ENCODE data around the gene ZNF516.

Gene ZNF516

DNA sequence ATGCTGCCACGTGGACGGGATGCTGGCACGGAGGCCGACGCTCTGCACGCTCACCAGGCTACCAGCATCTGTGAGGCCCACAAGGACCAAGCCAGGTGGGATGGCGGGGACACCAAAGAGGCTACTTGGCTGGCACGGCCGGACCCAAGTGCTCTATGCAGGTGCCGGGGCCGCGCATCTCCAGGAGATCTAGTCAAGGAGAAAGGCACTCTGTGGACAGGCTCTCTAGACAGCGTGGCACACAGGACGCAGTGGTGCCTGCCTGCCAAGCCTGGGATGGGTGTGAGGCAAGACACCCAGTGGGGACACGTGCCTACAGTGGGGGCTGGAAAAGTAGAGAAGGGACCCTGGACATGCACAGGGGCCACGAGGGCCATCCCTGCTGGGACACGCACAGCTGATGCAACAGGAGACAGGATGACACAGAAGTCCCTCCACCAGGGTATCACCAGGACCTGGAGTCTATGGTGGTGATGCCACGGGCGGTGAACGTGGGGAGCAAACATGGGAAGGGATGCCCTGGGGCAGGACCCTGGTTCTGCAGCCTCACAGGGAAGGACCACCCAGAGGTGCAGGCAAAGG lies 28.5 kb downstream of the ZNF516 start:
- no peak for DNase-seq

DNA sequence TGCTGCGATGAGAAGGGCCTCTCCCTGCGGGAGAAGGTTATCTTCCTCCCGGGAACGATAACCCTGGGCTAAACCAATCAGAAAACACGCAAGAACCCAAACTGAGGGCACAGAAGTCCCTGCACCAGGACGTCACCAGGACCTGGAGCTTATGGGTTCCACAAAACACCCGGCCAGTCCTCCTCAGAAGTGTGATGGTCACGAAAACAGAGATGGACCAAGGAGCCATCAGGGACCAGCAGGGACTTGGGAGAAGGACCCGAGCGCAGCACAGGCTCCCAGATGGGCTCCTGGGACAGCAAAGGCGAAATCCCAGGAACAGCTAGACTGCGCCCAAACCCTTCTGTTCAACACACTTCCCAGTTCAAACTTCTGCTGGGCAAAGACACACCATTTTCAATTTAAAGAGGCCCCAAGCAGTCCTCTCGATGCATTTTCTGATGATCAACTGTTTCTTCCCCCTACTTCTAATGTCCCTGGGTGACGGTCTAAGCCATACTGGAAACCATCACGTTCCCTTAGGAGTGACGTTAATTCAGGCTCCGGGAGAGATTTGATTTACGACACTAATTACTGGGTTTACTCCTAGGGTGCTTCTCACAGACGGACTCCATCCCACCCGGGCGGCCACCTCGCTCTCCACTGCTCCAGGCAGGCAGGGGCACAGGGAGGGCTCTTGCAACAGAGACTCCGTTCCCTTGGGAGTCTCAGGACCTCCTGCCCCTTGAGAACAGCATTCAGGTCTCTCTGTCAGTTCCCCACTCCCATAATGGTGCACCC lies 29.2 kb downstream of the ZNF516 start:
- DNase-seq = no peak

DNA sequence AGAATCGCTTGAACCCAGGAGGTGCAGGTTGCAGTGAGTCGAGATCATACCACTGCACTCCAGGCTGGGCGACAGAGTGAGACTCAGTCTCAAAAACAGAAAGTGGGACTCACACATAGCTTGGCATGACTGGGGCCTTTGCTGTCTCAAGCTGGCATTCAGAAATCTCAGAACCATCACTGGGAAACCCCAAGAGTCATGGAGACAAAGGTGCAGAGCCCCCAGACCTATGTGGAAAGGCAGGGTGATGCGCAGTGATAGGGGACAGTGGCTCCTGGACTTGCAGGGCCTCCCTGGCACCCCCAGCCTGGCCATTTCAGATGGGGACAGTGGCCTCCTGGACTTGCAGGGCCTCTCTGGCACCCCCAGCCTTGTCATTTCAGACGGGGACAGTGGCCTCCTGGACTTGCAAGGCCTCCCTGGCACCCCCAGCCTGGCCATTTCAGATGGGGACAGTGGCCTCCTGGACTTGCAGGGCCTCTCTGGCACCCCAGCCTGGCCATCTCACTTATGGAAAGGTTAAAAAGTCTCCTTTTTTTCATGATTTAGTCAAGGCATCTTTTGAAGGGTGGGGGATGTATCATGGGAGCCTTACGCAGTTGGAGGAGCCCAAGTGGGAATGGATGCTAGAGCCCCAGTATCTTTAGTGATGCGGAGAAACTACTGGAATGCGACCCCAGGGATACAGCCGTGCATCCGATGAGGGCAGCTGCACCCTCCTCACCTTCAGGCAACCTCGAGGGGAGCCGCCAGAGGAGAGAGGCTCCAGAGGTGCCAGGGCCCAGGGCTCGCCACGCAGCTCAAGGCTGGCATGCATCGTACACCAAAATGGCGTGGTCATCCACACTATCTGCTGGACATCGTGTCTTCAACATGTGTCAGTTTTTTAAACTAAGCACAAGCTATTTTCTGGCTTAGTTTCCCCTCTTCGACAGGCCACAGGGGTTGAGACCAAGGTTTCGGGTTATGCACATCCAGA lies 30.5 kb downstream of the ZNF516 start:
- DNase-seq = no peak

DNA sequence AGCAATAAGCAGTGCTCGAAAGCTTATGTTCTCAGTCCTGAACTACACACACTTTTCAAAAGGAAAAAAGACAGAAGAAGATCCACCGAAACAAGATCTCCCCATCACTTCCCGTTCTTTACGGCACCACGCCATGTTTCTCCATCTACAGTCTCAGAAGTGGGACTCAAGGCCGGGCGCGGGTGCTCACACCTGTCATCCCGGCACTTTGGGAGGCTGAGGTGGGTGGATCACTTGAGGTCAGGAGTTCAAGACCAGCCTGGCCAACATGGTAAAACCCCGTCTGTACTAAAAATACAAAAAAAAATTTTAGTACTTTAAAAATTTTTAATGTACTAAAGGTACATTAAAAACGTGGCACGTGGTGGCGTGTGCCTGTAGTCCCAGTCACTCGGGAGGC lies 31.2 kb downstream of the ZNF516 start:
- DNase-seq = no peak

DNA sequence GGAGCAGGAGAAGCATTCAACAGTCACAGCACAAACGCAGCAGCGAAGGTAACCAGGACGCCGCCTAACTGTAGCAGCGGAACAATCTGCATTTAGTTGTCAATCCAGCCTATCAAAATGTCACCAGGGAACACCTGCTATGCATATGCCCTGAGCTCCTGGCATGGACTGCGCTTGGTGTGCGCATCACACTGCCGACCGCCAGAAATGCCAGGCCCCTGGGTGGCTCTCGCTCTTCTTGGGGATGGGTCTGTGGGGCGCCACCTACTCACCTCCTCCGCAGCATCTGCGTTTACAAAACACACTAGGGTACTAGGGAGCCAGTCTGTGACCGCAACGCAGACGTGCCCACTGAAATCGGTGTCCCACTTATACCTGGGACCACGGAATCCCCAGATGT lies 31.7 kb downstream of the ZNF516 start:
- no peak for DNase-seq

DNA sequence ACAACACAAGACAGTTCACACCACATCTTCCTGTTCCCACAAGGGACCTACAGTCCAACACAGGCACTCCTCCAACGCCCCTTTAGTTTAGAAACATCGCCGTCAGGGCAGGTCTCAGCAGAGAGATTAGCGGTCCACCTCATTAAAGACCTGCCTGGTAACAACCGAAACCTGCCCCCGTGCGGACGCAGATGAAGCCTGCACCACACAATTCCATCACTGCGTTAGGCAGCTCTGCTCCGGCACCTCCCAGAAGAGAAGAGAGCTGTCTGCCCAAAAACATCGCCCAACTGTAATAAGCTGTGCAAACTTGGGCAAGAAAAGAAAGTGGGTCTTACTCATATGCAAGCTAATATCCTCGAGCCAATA lies 32.7 kb downstream of the ZNF516 start:
- DNase-seq = no peak

DNA sequence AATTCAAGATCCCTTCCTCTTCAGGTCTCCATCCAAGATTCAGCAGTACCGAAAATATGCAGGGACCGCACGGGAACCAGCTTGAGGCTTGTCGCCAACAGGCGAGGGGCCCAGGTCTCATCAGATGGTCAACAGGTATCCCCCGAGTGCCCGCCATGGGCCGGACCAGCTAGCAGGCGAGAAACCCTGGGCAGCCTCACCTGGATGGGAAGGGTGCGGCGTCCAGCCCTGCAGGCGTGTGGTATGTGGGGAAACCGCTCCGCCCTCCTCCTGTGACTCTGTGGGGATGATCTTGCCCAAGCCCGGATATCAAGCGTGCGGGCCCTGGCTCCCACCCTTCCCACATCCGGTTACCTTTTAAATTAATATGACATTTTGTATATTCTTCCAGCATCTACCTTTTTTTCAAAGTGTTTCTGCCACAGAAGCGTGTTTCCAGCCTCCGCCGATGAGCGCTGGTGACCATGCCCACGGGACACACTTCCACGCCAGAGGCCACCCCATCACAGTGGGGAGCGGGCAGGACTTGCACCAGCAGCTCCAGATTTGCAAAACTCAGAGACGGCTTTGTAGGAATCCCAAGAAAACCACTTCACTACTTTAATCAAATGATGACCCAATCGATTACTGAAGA lies 33.2 kb downstream of the ZNF516 start:
- no peak for DNase-seq

DNA sequence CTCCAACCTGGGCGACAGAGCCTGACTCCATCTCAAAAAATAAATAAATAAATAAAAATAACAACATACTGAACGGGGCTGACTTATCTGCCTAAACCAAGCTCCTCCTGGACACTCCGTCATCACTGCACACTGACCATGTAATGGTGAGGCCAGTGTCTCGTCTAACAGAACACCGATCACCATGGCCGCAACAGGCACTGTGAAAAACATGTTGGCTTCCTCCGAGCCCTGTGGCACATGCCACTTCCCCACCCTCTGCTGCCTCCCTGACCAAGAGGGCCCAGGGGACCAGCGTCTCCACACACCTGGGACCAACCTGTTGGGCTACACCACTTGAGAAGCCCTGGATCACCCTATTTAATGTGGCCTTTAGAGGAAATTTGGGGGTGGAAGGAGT lies 33.9 kb downstream of the ZNF516 start:
- no peak for DNase-seq

DNA sequence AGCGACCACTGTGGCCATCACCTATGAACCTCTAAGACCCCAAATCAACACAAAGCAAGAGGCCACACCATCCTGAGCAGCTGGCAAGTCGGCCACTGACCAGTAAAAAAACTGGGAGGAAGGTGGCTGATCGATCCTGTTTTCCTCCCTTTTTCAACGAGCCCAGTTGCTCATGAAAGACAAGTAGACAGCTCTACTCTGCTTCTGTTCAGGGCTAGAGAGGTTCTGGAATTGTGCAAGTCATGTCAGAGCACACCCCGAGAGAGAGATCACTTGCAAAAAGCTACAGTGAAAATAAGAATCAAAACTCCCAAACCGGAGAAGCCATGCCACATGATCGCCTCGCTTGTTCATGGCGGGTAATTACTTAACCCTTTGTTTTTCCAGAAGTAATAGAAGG lies 34.6 kb downstream of the ZNF516 start:
- DNase-seq = no peak

DNA sequence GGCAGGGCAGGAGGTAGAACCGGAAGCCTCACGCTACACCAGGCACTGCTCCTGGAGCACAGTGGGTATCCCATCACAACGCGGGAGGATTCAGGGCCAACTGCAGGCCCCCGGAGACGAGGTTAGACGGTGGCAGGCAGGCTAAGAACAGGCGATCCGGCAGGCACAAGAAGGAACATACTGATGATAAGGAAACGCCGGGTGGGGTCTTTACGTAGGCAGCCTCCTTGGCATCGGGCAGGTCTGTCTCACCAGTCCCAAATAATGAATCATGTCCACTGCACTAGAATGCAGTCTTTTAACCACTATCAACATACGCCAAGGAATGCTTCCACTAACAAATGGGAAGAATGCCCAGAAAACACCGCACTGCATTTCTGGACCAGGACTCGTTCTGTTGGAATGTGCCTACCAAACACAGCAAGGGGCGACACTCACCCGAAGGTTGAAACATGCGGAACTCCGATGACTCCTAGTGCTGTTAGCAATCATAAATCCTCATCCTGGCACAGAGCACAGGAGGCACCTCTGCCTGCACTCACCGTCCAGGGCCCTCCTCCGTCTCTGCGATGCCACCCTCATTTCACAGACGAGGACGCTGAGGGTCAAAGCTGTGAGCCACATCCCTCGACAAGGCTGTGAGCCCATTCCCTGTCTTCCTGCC lies 35.2 kb downstream of the ZNF516 start:
- no peak for DNase-seq

DNA sequence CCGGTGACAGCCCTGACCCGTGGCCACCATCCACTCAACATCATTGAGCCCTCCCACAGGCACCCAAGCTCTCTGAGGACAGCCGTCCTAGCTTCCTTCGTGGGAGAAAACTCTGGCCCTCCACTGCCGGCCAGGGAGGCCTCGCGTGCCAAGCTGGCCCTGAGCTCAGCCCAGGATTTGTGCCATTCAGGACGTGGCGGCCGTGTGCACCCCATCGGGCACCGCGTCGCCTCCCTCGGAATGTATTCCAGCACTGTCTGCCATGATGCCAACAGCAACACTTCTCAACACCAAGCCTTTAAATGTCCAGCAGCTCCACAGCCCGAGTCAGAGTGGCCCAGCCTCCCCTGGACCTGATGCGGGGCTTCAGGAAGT lies 35.7 kb downstream of the ZNF516 start:
- DNase-seq = no peak

DNA sequence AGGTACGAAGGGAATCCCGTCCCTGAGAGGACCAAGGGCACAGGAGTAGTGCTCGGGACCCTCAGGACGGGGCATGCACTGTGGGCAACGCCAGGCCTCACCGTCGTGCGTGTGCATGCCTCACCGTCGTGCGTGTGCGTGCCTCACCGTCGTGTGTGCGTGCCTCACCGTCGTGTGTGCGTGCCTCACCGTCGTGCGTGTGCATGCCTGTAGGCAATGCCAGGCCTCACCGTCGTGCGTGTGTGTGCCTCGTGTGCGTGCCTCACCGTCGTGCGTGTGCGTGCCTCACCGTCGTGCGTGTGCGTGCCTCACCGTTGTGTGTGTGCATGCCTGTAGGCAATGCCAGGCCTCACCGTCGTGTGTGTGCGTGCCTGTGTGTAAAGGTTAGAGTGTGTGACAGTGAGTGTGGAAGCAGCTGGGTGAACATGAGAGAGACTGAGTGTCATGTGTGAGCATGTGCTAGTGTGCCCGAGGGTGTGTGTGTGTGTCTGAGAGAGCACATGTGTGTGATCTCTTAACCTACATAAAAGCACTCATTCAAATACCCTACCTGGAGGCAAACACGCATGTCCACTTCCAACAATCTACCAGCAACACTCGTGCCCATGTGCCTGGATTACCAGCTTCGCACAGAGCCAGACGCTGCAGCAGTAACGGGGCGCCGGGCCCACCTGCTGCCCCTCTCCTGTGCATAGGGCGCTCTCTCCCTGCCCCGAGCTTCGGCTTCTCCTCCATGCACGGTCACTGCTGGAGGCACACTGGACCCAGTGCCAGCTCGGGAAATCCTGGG lies 36.3 kb downstream of the ZNF516 start:
- DNase-seq = no peak

DNA sequence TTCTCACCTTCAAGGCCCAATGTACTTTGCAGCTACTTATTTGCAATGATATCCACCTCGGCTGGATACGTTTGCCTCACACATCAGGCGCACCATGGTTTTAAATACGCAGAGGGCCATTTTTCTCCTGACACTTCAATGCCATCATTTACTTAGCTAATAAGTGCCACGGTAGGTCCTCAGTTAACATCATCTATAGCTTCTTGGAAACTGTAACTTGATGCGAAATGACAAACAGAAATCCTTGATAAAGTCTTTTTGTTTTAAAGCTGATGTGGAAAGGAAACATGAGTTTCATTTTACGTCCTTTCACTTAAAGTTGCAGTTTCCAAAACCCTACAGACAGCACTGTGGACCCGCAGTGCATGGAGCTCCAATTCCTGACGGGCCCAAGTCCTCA lies 37.1 kb downstream of the ZNF516 start:
- DNase-seq = no peak

DNA sequence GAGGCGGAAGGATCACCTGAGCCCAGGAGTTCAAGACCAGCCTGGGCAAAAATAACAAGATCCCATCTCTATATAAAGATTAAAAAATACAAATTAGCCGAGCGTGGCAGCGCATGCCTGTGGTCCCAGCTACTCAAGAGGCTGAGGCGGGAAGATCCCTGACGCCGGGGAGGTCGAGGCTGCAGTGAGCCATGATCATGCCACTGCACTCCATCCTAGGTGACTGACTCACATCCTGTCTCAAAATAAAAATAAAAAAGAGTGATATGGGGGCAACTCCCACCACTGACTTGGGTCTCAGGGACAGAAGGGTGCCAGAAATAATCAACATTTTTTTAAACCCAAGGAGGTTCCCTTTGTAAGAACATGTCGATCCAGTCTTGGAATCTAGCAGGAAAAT lies 37.6 kb downstream of the ZNF516 start:
- DNase-seq = no peak

DNA sequence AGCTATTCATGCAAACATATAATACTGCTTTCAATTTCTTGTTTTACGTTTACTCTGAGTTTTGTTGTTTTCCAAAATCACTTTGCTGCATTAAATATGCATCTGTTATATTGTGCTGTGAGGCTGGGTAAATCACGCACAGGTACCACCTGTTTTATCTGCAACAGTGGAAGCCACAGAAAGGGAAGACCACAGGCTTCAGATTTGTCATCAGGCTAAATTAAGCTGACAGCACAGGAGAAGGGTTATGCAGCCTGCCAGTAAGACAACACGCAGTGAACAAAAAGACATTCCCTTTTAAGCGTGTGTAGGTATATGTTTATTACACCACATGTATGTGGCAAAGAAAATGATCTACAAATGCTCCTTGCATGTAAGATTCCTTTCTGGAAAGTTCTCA lies 38.2 kb downstream of the ZNF516 start:
- no peak for DNase-seq

DNA sequence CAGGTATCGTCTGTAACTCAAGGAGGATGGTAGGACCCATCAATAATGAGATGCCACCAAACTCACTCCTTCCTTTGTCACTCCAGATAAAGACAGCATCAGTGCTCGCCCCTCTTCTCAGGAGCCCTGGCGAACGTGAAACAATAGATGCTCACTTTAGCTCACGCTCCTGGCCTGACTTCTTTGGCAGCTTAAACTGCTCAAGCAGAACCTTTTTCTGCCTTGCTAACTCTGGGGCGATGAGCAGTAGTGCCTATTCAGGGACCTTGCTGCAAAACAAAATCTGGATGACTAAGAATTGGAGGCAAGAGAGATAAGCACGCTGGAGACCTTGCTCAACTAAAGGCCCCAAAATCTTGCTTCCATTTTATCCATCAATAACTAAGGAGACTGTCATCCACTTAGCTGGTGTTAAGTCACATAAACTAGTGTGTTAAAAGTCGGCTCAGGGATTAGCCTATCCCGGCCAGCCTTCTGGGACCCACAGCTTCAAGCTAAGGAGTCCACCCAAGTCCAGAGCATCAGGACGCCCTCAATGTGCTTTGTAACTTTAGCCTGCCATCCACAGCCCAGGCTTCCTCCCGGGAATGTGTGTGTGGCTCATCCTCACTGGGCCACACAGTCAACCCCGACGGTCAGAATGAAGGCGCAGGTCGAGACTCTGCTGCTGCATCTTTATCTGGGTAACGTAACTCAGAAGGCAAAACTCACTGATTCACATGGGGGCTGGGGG lies 38.9 kb downstream of the ZNF516 start:
- DNase-seq = no peak

DNA sequence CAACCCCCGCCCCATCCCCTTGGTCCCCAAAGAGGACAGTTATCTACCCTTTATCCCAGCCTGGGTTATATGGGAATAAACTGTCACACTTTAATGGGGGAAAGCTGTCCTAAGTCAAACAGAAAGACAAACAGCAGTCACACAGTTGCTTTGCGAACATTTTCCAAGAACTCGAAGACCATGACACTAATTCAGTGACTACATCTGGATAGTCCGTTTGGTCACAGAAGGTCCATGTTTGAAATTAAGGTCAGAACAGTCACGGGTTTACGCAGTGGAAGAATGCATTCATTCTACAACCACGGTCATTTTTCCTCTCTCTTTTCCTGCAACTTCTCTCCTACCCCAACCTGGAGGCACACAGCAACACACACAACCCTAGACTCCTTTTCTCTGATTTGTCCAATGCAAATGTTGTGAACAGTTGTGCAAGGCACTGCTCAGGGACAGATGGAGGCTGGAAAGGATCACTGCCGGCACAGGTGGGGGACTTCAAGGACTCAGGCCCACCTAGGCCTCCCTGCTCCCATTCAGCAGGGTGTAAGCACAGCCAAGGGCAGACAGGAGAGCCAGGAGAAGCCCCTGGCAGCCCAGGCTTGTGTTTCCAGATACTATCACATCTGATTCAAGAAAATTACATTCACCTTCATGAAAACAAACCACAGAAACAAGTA lies 39.9 kb downstream of the ZNF516 start:
- no peak for DNase-seq

DNA sequence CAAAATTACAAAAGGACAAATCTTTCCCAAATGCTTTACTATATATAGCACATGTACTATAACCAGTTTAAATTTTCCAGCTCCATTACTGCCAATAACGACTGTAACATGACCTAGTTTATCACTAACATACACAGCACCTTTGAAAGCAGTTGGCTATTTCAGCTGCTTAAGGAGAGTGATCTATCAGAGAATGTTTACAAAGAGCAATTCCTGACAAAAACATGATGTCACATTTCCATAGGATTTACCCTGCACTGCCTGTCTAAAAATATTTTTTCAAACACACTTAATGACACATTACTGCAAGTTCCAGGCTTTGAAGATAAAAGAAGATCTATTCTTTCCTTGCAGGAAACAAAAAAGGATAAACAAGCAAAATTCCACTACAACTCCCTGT lies 40.6 kb downstream of the ZNF516 start:
- DNase-seq = no peak

DNA sequence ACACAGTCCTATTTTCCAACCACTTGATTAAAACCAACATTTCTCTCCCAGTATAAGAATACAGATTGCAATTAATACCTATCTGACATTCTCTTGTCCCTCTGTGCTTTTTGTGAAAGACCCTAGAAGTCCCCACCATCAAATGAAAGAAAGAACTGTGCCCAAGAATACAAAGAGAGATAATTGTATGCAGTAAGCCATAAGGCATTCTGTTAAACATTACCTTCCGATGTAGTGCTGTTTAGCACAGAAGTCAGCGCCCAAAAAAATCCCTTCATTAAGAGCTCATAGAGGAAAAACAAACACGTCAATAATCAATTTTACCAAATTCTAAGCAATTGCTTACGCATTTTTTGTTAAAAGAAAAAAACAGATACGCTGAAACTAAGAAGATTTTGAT lies 41.1 kb downstream of the ZNF516 start:
- no peak for DNase-seq

DNA sequence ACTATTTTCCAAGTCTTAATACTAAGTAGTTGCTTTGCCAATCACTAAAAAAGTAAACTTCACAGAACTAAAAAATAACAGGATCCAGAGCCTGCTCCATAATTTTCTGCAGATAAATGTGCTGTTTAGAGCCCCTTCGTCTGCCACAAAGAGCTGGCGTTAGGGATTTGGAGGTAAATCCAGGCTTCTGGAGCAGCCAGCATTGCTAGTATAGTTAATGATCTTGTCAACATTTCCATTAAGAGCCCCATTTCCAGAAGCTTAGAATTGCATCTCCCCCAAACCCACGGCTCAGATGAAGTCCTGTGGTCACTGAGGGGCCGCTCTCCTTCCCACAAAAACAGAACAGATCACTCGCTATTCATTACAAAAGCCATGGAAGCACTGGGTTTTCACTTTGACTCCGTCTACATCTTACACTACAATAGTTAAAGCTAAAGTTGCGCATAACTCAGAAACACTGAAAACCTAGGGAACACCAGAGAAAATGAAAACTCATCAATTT lies 41.9 kb downstream of the ZNF516 start:
- no peak for DNase-seq
